ENCODE results near the gene TGFBRAP1.

GRCh38 chr2:105257981-105258380 lies 71.6 kb downstream of the TGFBRAP1 start:
- TF ChIP-seq MAX (IDR thresholded peaks at IDR 0.05; ENCODE audit: insufficient read depth, insufficient read length) (no peak), EZH2 (IDR thresholded peaks at IDR 0.05; ENCODE audit: borderline replicate concordance, low read depth, low read length, severe bottlenecking) (no peak), CTCF (IDR thresholded peaks at IDR 0.05; ENCODE audit: extremely low read depth in 1 of 2, insufficient read depth in 1 of 2, low read depth in 1 of 2, low read length in 2 of 2) (no peak), POLR2A (IDR thresholded peaks at IDR 0.05; ENCODE audit: low read depth, low read length) (no peak), POLR2AphosphoS5 (IDR thresholded peaks at IDR 0.05; ENCODE audit: insufficient read depth, low read depth, low read length) (no peak)
